Astrocyte of the cerebellum (primary cell): Measurements from ENCODE around the gene ITGB4.

Experiments
- DNase-seq: peaks from one replicate; pipeline ENCODE4 v3.0.0-alpha.2; 2011; ENCODE audit warnings: low read depth
- H3K4me3 ChIP-seq: 2 replicates; pipeline ENCODE4 v1.5.1; 2011; ENCODE audit warnings: mild to moderate bottlenecking, low read depth, low read length, moderate library complexity
- CTCF ChIP-seq: IDR thresholded peaks from 2 replicates; pipeline ENCODE4 v1.5.1; 2012; ENCODE audit warnings: low read length, low read depth, moderate library complexity, mild to moderate bottlenecking; ENCODE audit errors: missing control alignments
- in situ Hi-C: cut with HindIII; loops from 2 replicates; pipeline ENCODE4 v1.10.0; 2017; ENCODE audit warnings: low sequenced_read_pairs

The ITGB4 gene

DNA sequence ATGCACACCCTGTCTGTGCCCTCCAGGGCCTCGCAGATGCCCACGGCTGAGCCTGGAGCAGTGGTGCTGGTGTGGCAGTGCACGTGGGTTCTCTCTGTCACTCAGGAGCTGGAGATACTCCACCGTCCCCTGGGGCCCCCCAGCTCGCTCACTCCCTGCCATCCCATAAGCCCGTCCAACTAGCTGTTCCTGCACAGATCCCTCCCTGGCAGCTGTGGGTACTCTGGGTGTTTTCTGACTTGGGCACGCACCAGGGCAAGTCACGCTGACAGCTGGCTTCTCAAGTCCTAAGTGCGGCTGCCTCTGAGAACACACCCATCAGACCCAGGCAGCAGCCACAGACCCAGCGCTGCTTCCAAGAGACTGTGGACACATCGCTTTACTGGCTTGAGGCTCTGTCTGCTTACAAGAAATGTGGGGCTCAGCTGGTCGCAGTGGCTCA lies 25.4 kb upstream of the ITGB4 start:
- no peak for TF ChIP-seq CTCF
- in situ Hi-C loops = no loop called here
- no peak overlapping the region for H3K4me3 ChIP-seq
- DNase-seq = no peak

DNA sequence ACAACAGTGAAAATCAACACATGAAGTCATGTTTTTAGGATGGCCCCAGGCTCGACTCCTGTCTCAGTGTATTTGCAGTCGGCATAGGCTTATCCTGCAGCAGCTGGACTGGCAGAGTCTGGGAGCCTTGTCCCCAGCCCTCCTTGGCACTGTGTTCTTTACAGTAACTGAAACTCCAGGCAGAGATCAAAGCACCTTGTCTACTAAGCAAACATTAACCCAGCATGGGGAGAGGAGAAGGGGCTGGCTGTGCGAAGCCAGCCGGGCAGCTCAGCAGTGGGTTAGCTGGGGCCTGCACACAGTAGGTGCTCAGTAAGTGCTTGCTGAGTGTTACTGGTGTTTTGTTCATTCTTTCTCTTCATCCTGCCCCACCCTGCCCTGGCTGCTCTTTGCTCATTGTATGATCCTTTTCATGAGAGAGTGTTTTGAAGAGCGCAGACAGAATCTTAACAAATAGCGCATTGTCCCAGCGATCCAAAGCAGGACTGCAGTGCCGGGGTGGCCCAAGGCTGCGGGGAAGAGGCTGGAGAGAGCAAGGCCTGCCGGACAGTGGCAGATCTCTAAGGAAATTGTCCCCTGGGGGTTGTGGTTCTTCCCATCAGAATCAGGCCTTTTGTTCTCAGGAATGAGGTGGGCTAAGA lies 23.5 kb upstream of the ITGB4 start:
- H3K4me3 ChIP-seq = no peak overlapping the region
- no peak for TF ChIP-seq CTCF
- in situ Hi-C loops = no loop called here
- DNase-seq = no peak

- DNase-seq = no peak
Measured at GRCh38 chr17:75698659-75699058, 22.6 kb upstream of the ITGB4 start.

DNA sequence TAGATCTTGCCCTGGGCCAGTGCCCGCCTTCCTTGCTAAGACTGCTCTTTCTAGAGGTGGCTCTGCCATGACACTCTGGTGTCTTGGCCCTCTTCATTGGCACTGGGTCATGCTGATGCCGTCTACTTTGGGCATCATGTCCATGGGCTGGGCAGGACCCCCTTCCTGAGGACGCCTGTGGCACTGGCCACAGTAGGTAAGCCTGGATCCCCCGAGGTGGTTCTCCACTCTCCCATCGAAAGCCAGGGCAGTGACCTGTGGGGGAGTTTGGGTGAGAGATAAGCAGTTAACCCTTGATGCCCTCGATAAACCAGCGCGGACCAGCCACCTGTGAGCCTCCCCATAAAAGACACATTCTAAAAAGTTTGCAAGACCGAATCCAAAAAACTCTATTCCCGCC lies 20.0 kb upstream of the ITGB4 start:
- no peak for DNase-seq
- in situ Hi-C loops = no loop called here
- no peak overlapping the region for H3K4me3 ChIP-seq
- no peak for TF ChIP-seq CTCF

More at GRCh38 chr17:75698659-75699058, 22.6 kb upstream of the ITGB4 start:
- TF ChIP-seq CTCF = no peak
- no peak overlapping the region for H3K4me3 ChIP-seq
- in situ Hi-C loops = no loop called here

DNA sequence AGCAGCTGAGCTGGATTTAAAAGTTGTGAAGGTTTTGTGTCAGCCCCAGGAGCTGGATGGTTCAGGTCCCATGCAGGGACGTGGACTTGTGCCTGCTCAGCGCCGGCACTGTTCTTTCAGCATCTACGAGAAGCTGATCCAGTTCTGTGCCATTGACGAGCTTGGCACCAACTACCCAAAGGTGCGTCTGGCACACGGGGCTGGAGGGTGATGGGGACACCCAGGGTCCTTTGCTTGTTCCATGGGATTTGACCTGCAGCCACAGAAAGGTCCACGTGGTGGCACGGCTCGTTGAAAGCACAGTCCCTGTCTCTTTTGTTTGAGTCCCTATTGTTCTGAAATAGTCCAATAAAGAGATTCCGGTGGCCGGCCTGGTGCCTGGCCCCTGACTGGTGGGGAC lies 18.1 kb upstream of the ITGB4 start:
- no peak overlapping the region for H3K4me3 ChIP-seq
- in situ Hi-C loops = no loop called here
- TF ChIP-seq CTCF = no peak
- DNase-seq = no peak

- no peak overlapping the region for H3K4me3 ChIP-seq
- TF ChIP-seq CTCF = no peak
- in situ Hi-C loops = no loop called here
- DNase-seq = no peak
Measured at GRCh38 chr17:75703591-75703990, 17.7 kb upstream of the ITGB4 start.
